ENCODE measurements around the gene KLHL29.

The KLHL29 gene

GRCh38 chr2:23482188-23482587 is 97.2 kb downstream of the KLHL29 start:
- no peak overlapping the region for H3K4me3 ChIP-seq (ENCODE audit: low read depth, low read length)
- DNase-seq (ENCODE audit: low read depth), result no peak
- no peak for TF ChIP-seq CTCF (IDR thresholded peaks at IDR 0.05; ENCODE audit: low read depth, low read length, missing control alignments)

- no peak for DNase-seq (ENCODE audit: low read depth)
- H3K4me3 ChIP-seq (ENCODE audit: low read depth, low read length), result no peak overlapping the region
- TF ChIP-seq CTCF (IDR thresholded peaks at IDR 0.05; ENCODE audit: low read depth, low read length, missing control alignments), result no peak
These were observed 97.6 kb downstream of the KLHL29 start for GRCh38 chr2:23482607-23483006.

- TF ChIP-seq CTCF (IDR thresholded peaks at IDR 0.05; ENCODE audit: low read depth, low read length, missing control alignments), result no peak
- no peak overlapping the region for H3K4me3 ChIP-seq (ENCODE audit: low read depth, low read length)
- no peak for DNase-seq (ENCODE audit: low read depth)
These were observed 98.8 kb downstream of the KLHL29 start for GRCh38 chr2:23483791-23484190.

- H3K4me3 ChIP-seq (ENCODE audit: low read depth, low read length), result no peak overlapping the region
- DNase-seq (ENCODE audit: low read depth), result no peak
- TF ChIP-seq CTCF (IDR thresholded peaks at IDR 0.05; ENCODE audit: low read depth, low read length, missing control alignments), result no peak
These were observed 99.3 kb downstream of the KLHL29 start for GRCh38 chr2:23484275-23484674.

- DNase-seq (ENCODE audit: low read depth), result no peak
- no peak for TF ChIP-seq CTCF (IDR thresholded peaks at IDR 0.05; ENCODE audit: low read depth, low read length, missing control alignments)
These were observed 99.8 kb downstream of the KLHL29 start for GRCh38 chr2:23484767-23485166.

GRCh38 chr2:23485261-23485660 is 100.3 kb downstream of the KLHL29 start:
- DNase-seq (ENCODE audit: low read depth), result no peak
- H3K4me3 ChIP-seq (ENCODE audit: low read depth, low read length), result no peak overlapping the region
- TF ChIP-seq CTCF (IDR thresholded peaks at IDR 0.05; ENCODE audit: low read depth, low read length, missing control alignments), result no peak

More at GRCh38 chr2:23484767-23485166, 99.8 kb downstream of the KLHL29 start:
- no peak overlapping the region for H3K4me3 ChIP-seq (ENCODE audit: low read depth, low read length)

GRCh38 chr2:23485841-23486683 is 101.1 kb downstream of the KLHL29 start:
- no peak for DNase-seq (ENCODE audit: low read depth)
- no peak overlapping the region for H3K4me3 ChIP-seq (ENCODE audit: low read depth, low read length)
- no peak for TF ChIP-seq CTCF (IDR thresholded peaks at IDR 0.05; ENCODE audit: low read depth, low read length, missing control alignments)
